Mammary epithelial cell (primary cell): Measurements from ENCODE around the gene EIF6.

Experiments
- CTCF ChIP-seq, 2 donors: IDR thresholded peaks in 1 of 2; conservative IDR thresholded peaks in 1 of 2; 2 replicates each; pipeline ENCODE4 v1.5.1; 2011 to 2012; ENCODE audit warnings: inconsistent platforms in 2 of 2, low read length in 2 of 2, mild to moderate bottlenecking in 2 of 2, control low read depth in 1 of 2, low read depth in 1 of 2; ENCODE audit not compliant: insufficient read depth in 1 of 2; ENCODE audit errors: extremely low read depth in 1 of 2
- EZH2 ChIP-seq: IDR thresholded peaks from 2 replicates; pipeline ENCODE4 v1.6.1; 2012; ENCODE audit warnings: low read length, inconsistent platforms, borderline replicate concordance

- TF ChIP-seq CTCF (conservative IDR thresholded peaks at IDR 0.05 in 1 of 2, IDR thresholded peaks at IDR 0.05 in 1 of 2; ENCODE audit: extremely low read depth in 1 of 2, insufficient read depth in 1 of 2, low read depth in 1 of 2, low read length in 2 of 2), result no peak
- TF ChIP-seq EZH2, result no peak
Measured at GRCh38 chr20:35305682-35306556, 21.3 kb upstream of the EIF6 start.
